Ascending aorta (tissue), 2 donors: ENCODE data around the gene SYT8. TPM values are rescaled to one million over a fixed set of nuclear protein-coding genes. Genes with fewer than 3 reads are reported as not detected.
"Not testable (repeated sequence)": the region's sequence is repeated elsewhere in the genome, so short reads cannot be mapped to it uniquely, and the experiment has no call there.

Experiments
- DNase-seq, 2 donors: peaks; one replicate each; pipeline ENCODE4 v3.0.0-alpha.2; 2019; ENCODE audit warnings: low spot score in 2 of 2
- H3K27ac ChIP-seq, 2 donors: fragments of 200-600 bp; sonication (generic); one replicate each; pipeline ENCODE4 v1.5.1; 2016 to 2017; ENCODE audit warnings: mild to moderate bottlenecking in 1 of 2
- H3K27me3 ChIP-seq: fragments of 200-600 bp; sonication (generic); one replicate; pipeline ENCODE4 v1.5.1; 2017
- H3K36me3 ChIP-seq, 2 donors: fragments of 200-600 bp; sonication (generic); one replicate each; pipeline ENCODE4 v1.5.1; 2016
- H3K4me1 ChIP-seq, 2 donors: fragments of 200-600 bp; sonication (generic); one replicate each; pipeline ENCODE4 v1.5.1; 2016 to 2017; ENCODE audit warnings: mild to moderate bottlenecking in 1 of 2
- H3K4me3 ChIP-seq, 2 donors: fragments of 200-600 bp; sonication (generic); one replicate each; pipeline ENCODE4 v1.5.1; 2016 to 2017; ENCODE audit warnings: mild to moderate bottlenecking in 1 of 2
- H3K9me3 ChIP-seq, 2 donors: fragments of 200-600 bp; sonication (generic); one replicate each; pipeline ENCODE4 v1.5.1; 2016
- intact Hi-C: fragments of 100-400 bp; cut with DNase I; formaldehyde crosslinking; loops from one replicate; pipeline ENCODE4 v1.15.1; 2023
- total RNA-seq: library from RNA; depleted of rRNA; stranded (reverse); fragments of >200 nt; gene quantifications from one replicate; pipeline ENCODE4 v1.1.0, GENCODE V29; 2016
- TF ChIP-seq, protein P1 (sequence below), 3 experiments: fragments of 200-600 bp in 2 of 3; fragments of 450-650 bp in 1 of 3; sonication (generic) in 2 of 3; IDR thresholded peaks; one replicate each; pipeline ENCODE4 v1.5.1; 2016 to 2019; ENCODE audit warnings: antibody characterized with exemption in 3 of 3, mild to moderate bottlenecking in 1 of 3, moderate library complexity in 1 of 3

SYT8 gene
- total RNA-seq, 1 donor from 2014 or later, result not detected

GRCh38 chr11:1870721-1871466, 36.1 kb downstream of the SYT8 start:
- intact Hi-C loops, result no loop called here
- Histone ChIP-seq H3K27ac (peak overlapping the region; percentile 57 to 58), H3K27me3 (no peaks in the 10 kb centered on the region), H3K36me3 (no peaks in the 10 kb centered on the region), H3K4me1 (peaks cover 13 to 55% of the 10 kb centered on the region in 2 donors), H3K4me3 (peak overlapping the region; percentile 54 to 58), H3K9me3 (no peaks in the 10 kb centered on the region)
- TF ChIP-seq, protein P1, sequence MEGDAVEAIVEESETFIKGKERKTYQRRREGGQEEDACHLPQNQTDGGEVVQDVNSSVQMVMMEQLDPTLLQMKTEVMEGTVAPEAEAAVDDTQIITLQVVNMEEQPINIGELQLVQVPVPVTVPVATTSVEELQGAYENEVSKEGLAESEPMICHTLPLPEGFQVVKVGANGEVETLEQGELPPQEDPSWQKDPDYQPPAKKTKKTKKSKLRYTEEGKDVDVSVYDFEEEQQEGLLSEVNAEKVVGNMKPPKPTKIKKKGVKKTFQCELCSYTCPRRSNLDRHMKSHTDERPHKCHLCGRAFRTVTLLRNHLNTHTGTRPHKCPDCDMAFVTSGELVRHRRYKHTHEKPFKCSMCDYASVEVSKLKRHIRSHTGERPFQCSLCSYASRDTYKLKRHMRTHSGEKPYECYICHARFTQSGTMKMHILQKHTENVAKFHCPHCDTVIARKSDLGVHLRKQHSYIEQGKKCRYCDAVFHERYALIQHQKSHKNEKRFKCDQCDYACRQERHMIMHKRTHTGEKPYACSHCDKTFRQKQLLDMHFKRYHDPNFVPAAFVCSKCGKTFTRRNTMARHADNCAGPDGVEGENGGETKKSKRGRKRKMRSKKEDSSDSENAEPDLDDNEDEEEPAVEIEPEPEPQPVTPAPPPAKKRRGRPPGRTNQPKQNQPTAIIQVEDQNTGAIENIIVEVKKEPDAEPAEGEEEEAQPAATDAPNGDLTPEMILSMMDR (IDR thresholded peaks at IDR 0.05), result no peak
- DNase-seq, result no peak

DNA sequence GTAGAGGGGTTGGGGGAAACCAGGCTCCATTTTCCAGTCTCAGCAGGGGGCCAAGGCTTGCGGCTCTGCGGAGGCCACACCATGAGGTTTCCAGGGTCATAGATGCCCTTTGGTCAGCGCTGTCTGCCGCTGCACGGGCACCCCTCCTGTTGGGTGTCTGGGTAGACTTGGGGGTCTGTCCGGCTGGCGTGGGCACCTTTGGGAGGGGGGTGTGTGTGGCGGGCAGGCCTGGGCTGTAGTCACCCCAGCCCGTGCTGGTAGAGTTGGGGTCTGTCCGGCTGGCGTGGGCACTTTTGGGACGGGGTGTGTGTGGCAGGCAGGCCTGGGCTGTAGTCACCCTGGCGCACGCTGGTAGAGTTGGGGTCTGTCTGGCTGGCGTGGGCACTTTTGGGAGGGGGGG, 36.7 kb downstream of the SYT8 start:
- Histone ChIP-seq H3K27me3 (no peaks in the 10 kb centered on the region), H3K9me3 (no peaks in the 10 kb centered on the region), H3K4me3 (peak overlapping the region; percentile 54 to 58), H3K27ac (peak overlapping the region; percentile 40 to 57), H3K36me3 (no peaks in the 10 kb centered on the region), H3K4me1 (peaks cover 13 to 59% of the 10 kb centered on the region in 2 donors)
- TF ChIP-seq, protein P1 (IDR thresholded peaks at IDR 0.05), result no peak
- no peak for DNase-seq
- intact Hi-C loops, result no loop called here

DNA sequence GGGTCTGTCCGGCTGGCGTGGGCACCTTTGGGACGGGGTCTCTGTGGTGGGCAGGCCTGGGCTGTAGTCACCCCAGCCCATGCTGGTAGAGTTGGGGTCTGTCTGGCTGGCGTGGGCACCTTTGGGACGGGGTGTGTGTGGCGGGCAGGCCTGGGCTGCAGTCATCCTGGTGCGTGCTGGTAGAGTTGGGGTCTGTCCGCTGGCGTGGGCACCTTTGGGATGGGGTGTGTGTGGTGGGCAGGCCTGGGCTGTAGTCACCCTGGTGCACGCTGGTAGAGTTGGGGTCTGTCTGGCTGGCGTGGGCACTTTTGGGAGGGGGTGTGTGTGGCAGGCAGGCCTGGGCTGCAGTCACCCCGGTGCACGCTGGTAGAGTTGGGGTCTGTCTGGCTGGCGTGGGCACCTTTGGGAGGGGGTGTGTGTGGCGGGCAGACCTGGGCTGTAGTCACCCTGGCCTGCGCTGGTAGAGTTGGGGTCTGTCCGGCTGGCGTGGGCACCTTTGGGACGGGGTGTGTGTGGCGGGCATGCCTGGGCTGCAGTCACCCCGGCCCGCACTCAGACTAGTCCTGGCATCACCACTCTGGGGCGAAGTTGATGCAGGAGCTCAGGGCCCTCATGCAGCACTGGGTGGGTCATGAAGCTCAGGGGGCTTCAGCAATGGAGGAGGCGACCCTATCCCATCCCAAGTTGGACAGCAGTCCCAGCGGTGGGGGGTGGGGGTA, 37.6 kb downstream of the SYT8 start:
- peaks cover 16 to 62% of the 10 kb centered on the region in 2 donors for H3K4me1 ChIP-seq
- no peak for DNase-seq
- no peaks in the 10 kb centered on the region for H3K9me3 ChIP-seq
- H3K27ac ChIP-seq, result peak overlapping the region; percentile 56 to 57
- H3K36me3 ChIP-seq, result no peaks in the 10 kb centered on the region
- TF ChIP-seq, protein P1 (IDR thresholded peaks at IDR 0.05), result no peak
- H3K27me3 ChIP-seq, result no peaks in the 10 kb centered on the region
- H3K4me3 ChIP-seq, result peak overlapping the region in 1 of 2 donors; percentile 36
- intact Hi-C loops, result no loop called here

- intact Hi-C loops, result no loop called here
- Histone ChIP-seq H3K36me3 (no peaks in the 10 kb centered on the region), H3K4me3 (peak overlapping the region in 1 of 2 donors; percentile 36), H3K27ac (peak overlapping the region; percentile 56 to 57), H3K9me3 (no peaks in the 10 kb centered on the region), H3K27me3 (no peaks in the 10 kb centered on the region), H3K4me1 (peaks cover 16 to 61% of the 10 kb centered on the region in 2 donors)
- TF ChIP-seq, protein P1 (IDR thresholded peaks at IDR 0.05), result no peak
- DNase-seq, result no peak
These were observed 38.4 kb downstream of the SYT8 start for GRCh38 chr11:1873048-1873812.

DNA sequence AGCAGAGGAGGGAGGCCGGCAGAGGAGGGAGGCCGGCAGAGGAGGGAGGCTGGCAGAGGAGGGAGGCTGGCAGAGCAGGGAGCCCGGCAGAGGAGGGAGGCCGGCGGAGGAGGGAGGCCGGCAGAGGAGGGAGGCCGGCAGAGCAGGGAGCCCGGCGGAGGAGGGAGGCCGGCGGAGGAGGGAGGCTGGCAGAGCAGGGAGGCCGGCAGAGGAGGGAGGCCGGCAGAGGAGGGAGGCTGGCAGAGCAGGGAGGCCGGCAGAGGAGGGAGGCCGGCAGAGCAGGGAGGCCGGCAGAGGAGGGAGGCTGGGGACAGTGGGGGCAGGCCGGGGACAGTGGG, 39.0 kb downstream of the SYT8 start:
- H3K4me3 ChIP-seq, intact Hi-C loops, H3K27me3 ChIP-seq, H3K9me3 ChIP-seq, DNase-seq, H3K36me3 ChIP-seq: not testable (repeated sequence)
- Histone ChIP-seq H3K4me1 (peaks cover 16 to 56% of the 10 kb centered on the region in 2 donors), H3K27ac (peak overlapping the region; percentile 56 to 57)

GRCh38 chr11:1874441-1875092, 39.8 kb downstream of the SYT8 start:
- Histone ChIP-seq H3K4me1 (peaks cover 11 to 48% of the 10 kb centered on the region in 2 donors), H3K27ac (peak overlapping the region; percentile 50 to 59)
- not testable (repeated sequence) for H3K27me3 ChIP-seq, DNase-seq, H3K4me3 ChIP-seq, H3K9me3 ChIP-seq, H3K36me3 ChIP-seq
- intact Hi-C loops, result loop anchor here (5.0 kb wide), 1 partner anchor 122 kb away; the partner anchor contains the start of gene IFITM10
